ENCODE measurements around the gene CDHR2. TPM values are rescaled to one million over a fixed set of nuclear protein-coding genes. Genes with fewer than 3 reads are reported as not detected.

CDHR2 gene
- total RNA-seq, 2 donors from 2014 or later: 0.37 to 0.89 TPM

DNA sequence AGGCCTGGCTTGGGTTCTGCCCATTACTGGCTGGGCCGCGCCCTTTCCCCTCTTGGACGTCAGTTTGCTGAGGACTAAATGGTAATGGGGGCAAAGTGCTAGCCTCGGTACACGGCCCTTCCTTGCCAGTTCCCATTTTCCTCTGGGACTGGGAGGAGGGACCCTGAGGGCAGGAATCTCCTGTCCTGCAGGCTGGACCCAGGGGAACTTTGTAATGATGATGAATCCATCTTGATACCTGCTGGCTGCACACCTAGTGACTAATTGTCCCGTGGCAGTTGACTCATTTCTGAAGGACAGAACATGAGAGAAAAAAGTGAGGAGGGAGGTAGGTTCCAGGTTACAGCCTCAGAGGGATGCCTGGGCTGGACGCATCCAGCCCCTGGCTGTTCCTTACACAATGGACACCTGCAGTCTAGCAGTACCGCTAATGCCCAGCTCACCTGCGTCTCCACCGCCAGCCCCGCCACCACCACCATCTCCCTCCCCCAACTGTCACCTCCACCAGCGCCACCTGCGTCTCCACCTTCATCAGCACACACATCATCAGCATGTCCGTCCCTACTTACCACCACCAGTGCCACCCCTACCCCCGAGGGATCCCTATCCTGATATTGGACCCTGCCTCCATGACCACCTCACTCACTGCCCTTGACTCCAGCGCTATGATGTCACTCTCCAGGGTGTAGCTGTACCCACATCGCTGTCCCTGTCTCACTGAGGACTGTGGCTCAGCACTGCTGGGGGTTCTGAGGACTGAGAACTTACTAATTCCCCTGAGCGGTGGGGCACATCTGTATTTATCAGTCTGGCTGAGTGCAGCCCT is 4.3 kb downstream of the CDHR2 start:
- Mint-ChIP-seq H3K9me3 (no peaks in the 10 kb centered on the region), H3K4me1 (peaks cover 4% of the 10 kb centered on the region), H3K27ac (no peak overlapping the region), H3K27me3 (ENCODE audit: insufficient read depth) (peaks cover 5% of the 10 kb centered on the region), H3K36me3 (ENCODE audit: low read depth) (no peaks in the 10 kb centered on the region), H3K4me3 (no peak overlapping the region)
- no peaks in the 10 kb centered on the region for H3K9me3 ChIP-seq (ENCODE audit: control insufficient read depth, low read length)
- no peak overlapping the region for H3K9ac ChIP-seq (ENCODE audit: extremely low read depth, low read length, poor library complexity, severe bottlenecking)
- H3K27ac ChIP-seq (ENCODE audit: low read depth, low read length): no peak overlapping the region
- peak; percentile 48 for DNase-seq
- no peaks in the 10 kb centered on the region for H3K36me3 ChIP-seq (ENCODE audit: control insufficient read depth, insufficient read depth, low read length)
- H3K4me3 ChIP-seq (ENCODE audit: low read length): no peak overlapping the region
- TF ChIP-seq, protein P1, sequence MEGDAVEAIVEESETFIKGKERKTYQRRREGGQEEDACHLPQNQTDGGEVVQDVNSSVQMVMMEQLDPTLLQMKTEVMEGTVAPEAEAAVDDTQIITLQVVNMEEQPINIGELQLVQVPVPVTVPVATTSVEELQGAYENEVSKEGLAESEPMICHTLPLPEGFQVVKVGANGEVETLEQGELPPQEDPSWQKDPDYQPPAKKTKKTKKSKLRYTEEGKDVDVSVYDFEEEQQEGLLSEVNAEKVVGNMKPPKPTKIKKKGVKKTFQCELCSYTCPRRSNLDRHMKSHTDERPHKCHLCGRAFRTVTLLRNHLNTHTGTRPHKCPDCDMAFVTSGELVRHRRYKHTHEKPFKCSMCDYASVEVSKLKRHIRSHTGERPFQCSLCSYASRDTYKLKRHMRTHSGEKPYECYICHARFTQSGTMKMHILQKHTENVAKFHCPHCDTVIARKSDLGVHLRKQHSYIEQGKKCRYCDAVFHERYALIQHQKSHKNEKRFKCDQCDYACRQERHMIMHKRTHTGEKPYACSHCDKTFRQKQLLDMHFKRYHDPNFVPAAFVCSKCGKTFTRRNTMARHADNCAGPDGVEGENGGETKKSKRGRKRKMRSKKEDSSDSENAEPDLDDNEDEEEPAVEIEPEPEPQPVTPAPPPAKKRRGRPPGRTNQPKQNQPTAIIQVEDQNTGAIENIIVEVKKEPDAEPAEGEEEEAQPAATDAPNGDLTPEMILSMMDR (conservative IDR thresholded peaks at IDR 0.05): no peak
- H3K27me3 ChIP-seq (ENCODE audit: control insufficient read depth, insufficient read depth, low read length, poor library complexity, severe bottlenecking): no peaks in the 10 kb centered on the region
- no peaks in the 10 kb centered on the region for H3K4me1 ChIP-seq (ENCODE audit: control insufficient read depth, insufficient read depth, low read length)
- 71 to 80% methylated on average over 8 to 18 of the region's 18 CpGs for WGBS, 2 experiments (ENCODE audit: insufficient coverage in 1 of 2, insufficient read length in 1 of 2)

DNA sequence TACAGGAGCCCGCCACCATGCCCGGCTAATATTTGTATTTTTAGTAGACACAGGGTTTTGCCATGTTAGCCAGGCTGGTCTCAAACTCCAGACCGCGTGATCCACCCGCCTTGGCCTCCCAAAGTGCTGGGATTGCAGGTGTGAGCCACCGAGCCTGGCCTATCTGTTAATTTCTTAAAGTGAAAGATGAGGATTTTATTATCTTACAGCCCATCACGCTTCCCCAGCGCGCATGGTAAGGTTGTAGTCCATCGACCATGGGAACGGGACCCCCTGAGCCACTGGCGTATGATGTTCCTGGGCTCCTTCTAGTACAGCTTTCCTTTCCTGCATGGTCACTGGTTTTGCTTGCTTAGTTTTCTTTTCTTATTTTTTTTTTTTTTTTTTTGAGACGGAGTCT is 8.7 kb downstream of the CDHR2 start:
- no peaks in the 10 kb centered on the region for H3K36me3 ChIP-seq (ENCODE audit: control insufficient read depth, insufficient read depth, low read length)
- H3K36me3 Mint-ChIP-seq (ENCODE audit: low read depth): no peaks in the 10 kb centered on the region
- H3K27me3 Mint-ChIP-seq (ENCODE audit: insufficient read depth): no peaks in the 10 kb centered on the region
- no peaks in the 10 kb centered on the region for H3K27me3 ChIP-seq (ENCODE audit: control insufficient read depth, insufficient read depth, low read length, poor library complexity, severe bottlenecking)
- H3K4me3 ChIP-seq (ENCODE audit: low read length): no peak overlapping the region
- H3K9ac ChIP-seq (ENCODE audit: extremely low read depth, low read length, poor library complexity, severe bottlenecking): no peak overlapping the region
- H3K4me1 ChIP-seq (ENCODE audit: control insufficient read depth, insufficient read depth, low read length): no peaks in the 10 kb centered on the region
- H3K27ac ChIP-seq (ENCODE audit: low read depth, low read length): no peak overlapping the region
- peaks cover 4% of the 10 kb centered on the region for H3K9me3 Mint-ChIP-seq
- no peaks in the 10 kb centered on the region for H3K9me3 ChIP-seq (ENCODE audit: control insufficient read depth, low read length)
- TF ChIP-seq, protein P1 (conservative IDR thresholded peaks at IDR 0.05): no peak
- DNase-seq: no peak
- WGBS, 2 experiments (ENCODE audit: insufficient coverage in 1 of 2, insufficient read length in 1 of 2): 96% methylated on average over 9 to 12 of the region's 13 CpGs
- peaks cover 4% of the 10 kb centered on the region for H3K4me1 Mint-ChIP-seq
- no peak overlapping the region for H3K27ac Mint-ChIP-seq
- no peak overlapping the region for H3K4me3 Mint-ChIP-seq

DNA sequence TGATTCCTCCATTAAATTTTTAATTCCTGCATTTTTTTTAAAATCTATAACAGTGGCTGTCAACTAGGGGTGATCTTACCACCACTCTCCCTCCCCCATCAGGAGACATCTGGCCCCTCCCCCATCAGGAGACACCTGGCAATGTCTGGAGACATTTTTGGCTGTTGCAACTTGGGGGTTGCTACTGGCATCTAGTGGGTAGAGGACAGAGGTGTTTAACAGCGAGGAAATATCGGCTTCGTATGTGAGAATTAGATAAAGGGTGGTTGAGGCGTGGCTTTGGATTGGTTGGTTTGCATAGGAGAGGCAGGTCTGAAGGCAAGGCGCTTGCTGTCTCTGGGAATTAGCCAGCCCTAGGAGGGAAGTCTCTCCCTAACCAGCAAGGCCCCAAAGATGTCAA is 10.5 kb downstream of the CDHR2 start:
- Mint-ChIP-seq H3K9me3 (peaks cover 4% of the 10 kb centered on the region), H3K4me3 (no peak overlapping the region), H3K36me3 (ENCODE audit: low read depth) (no peaks in the 10 kb centered on the region), H3K27me3 (ENCODE audit: insufficient read depth) (no peaks in the 10 kb centered on the region), H3K27ac (no peak overlapping the region), H3K4me1 (no peaks in the 10 kb centered on the region)
- no peaks in the 10 kb centered on the region for H3K9me3 ChIP-seq (ENCODE audit: control insufficient read depth, low read length)
- no peaks in the 10 kb centered on the region for H3K36me3 ChIP-seq (ENCODE audit: control insufficient read depth, insufficient read depth, low read length)
- H3K9ac ChIP-seq (ENCODE audit: extremely low read depth, low read length, poor library complexity, severe bottlenecking): no peak overlapping the region
- TF ChIP-seq, protein P1 (conservative IDR thresholded peaks at IDR 0.05): no peak
- no peak overlapping the region for H3K27ac ChIP-seq (ENCODE audit: low read depth, low read length)
- 75 to 87% methylated on average over 4 to 5 of the region's 5 CpGs for WGBS, 2 experiments (ENCODE audit: insufficient coverage in 1 of 2, insufficient read length in 1 of 2)
- H3K4me3 ChIP-seq (ENCODE audit: low read length): no peak overlapping the region
- H3K27me3 ChIP-seq (ENCODE audit: control insufficient read depth, insufficient read depth, low read length, poor library complexity, severe bottlenecking): no peaks in the 10 kb centered on the region
- no peaks in the 10 kb centered on the region for H3K4me1 ChIP-seq (ENCODE audit: control insufficient read depth, insufficient read depth, low read length)
- DNase-seq: peak; percentile 48

All from endodermal cell (in vitro differentiated cells).